GM18505 (cell line): ENCODE results near the gene TNS1.

Source experiments
- ATAC-seq: cut with Tn5 transposase; IDR thresholded peaks from one replicate; pipeline ENCODE4 v1.9.1; 2021; ENCODE audit not compliant: unreplicated experiment
- POLR2A ChIP-seq: IDR thresholded peaks from 4 replicates; pipeline ENCODE4 v1.6.1; 2011; ENCODE audit warnings: borderline replicate concordance; ENCODE audit not compliant: insufficient read depth, insufficient read length; ENCODE audit errors: extremely low read depth

The TNS1 gene

DNA sequence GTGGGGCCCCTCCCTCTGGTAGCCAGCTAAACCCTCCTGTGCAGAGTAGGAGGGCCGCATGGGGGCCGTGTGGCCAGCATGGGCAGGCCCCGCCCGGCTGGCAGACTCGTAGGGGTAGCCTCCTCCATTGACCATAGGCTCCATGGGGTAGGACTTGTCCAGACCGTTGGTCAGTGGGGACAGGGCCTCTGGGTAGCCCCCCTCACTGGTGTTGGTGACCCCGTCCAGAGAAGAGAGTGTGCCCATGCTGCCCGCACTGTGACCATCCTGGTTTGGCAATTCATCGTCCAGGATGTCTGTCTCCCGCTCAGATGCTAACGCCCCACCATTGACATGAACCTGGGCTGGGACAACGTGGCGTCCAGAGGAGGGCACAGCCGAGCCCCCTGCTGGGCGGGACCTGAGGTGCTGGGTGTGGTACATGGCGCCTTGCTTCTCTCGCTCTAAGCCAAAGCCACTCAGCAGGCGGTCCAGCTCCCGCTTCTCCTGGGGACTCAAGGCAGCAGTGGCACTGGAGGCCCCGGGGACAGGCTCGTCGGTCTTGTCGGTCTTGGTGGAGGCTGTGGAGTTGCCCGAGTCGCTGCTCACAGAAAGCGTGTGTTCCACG is 154.3 kb downstream of the TNS1 start:
- ATAC-seq = no peak
- no peak for TF ChIP-seq POLR2A

DNA sequence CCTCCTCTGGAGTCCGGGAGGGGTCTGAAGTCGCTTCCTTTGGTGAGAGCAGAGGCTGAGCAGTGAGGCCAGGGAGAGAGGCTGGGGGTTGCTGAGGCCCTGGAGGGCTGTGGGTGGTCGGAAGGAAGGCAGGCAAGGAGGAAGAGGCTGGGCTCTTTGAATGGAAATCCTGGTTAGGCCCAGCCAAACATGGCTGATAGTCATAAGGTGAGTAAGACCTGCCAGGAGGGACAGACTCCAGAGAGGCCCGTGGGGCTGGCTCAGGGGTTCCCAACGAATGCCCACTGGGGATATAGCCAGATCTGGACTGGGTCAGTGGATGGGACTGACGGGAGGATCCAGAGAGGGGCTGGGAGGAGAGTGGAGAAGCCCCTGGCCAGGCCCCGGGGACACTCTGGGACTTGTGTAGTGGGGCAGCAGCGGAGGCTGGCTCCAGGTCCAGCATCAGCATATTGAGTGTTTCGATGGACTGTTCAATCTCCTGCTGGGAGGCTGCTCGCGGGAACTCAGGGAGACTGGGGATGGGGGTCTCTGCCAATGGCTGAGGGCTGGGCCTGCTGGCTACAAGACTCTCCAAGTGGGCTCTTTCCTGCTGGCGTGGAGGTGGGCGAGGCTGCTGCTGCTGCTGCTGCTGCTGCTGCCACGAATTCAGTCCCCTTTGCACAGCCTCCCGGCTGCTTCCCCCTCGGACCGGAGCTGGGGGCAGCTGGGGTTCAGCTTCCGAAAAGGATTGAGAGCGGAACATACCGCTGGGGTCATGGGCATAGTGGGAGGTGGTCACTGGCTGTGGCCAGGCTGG is 155.0 kb downstream of the TNS1 start:
- ATAC-seq = no peak
- TF ChIP-seq POLR2A = no peak

DNA sequence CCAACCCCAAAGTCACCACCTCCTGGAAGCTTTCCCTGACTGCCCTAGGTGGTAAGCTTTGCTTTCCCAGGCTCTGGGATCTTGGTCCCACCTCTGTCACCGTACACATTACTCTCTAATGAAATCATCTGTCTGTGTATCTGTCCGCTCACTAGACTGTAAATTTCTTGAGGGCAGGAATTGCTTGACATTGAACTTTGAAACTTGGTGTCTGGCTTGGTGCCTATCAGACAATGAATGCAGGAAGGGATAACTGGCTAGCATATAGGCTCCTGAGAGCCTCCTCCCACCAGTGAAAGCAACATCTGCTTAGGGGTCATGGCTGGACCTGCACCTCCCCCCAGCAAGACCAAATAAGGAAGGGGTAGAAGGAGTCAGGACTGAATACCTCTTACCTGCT is 155.7 kb downstream of the TNS1 start:
- no peak for ATAC-seq
- no peak for TF ChIP-seq POLR2A

DNA sequence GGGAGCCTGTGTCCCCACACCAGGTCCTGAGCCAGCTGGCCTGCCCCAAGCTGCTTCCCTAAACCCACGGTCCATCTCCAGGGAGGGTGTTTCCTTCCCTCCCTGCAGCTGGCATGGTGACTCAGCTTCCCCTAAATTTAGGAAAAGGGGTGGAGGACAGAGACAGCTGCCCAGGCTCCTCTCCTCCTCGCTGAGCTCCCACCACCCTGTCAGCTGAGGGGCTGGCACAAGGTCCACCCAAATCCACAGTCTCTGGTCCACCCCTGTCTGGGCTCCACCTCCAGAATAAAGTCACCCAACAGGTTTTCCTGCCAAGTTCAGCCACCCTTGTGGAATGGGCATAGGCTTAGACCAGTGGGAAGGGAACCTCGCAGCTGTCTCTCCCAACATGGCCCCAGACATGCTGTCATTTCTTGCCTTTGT is 156.5 kb downstream of the TNS1 start:
- TF ChIP-seq POLR2A = no peak
- no peak for ATAC-seq

DNA sequence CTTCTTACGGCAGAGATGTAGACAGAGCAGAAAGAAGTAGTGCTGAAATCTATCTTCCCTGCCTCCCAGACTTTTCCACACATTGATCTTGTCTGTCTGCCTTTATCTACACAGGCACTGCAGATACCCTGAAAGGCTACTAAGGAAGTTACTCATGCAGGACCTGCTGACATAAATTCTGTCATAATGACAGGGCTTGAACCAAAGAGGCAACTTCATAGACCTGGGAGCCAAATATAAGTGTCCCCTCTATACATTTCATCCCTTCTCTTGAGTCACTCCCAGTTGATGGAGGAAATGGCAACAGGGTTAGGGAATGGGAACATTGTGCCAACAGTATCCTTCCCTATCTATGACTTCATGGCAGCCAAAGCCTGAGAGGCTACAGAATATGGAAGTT is 157.5 kb downstream of the TNS1 start:
- no peak for TF ChIP-seq POLR2A
- ATAC-seq = no peak

DNA sequence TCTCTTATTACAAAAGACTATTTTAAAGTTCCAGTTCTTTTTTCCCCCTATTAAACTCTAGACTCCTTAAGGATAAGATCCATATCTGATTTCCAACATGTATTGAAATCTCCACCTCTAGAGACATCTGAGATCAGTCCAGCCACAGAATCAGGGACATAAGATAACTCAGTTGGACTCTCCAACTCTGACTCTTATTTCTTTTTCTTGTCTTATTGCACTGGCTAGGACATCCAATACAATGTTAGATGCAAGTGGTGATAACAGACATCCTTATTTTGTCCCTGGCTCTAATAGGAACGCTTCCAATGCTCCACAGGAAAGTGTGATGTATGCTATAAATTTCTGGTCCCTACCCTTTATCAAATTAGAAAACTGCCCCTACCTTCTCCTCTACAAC is 158.1 kb downstream of the TNS1 start:
- TF ChIP-seq POLR2A = no peak
- no peak for ATAC-seq

DNA sequence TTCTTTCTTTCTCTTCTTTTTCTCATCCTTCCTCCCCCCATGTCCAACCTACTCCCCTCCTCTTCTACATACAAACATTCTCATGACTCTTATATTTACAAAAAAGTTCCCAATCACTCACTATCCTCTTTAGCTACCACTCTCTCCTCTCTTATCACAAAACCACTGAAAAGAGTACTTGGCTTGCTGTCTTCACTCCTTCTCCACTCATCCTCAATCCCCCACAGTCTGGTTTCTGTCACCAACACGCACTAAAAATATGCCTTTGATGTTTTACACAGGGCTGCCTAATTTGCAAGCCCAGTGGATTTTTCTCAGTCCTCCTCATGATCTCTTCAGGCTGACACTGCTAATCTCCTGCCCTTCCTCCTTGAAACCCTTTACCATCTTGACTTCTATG is 159.5 kb downstream of the TNS1 start:
- ATAC-seq = no peak
- TF ChIP-seq POLR2A = no peak

DNA sequence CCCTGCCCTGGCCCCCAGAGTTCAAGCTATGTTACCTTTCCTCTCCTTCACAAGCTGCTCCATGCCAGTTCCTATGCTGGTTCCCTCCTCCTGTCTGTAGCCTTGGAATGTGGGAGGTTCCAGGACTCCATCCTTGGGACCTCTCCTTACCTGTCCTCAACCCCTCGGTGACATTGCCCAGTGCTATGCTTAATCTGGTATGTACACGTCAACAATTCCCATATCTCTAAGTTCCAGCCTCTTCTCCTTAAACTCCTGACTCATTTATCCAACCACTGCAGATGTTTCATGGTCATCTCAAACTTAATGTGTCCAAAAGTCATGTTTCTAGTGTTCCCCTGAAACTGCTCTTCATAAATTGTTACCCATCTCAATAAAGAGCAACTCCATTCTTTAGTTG is 160.8 kb downstream of the TNS1 start:
- no peak for TF ChIP-seq POLR2A
- ATAC-seq = no peak

DNA sequence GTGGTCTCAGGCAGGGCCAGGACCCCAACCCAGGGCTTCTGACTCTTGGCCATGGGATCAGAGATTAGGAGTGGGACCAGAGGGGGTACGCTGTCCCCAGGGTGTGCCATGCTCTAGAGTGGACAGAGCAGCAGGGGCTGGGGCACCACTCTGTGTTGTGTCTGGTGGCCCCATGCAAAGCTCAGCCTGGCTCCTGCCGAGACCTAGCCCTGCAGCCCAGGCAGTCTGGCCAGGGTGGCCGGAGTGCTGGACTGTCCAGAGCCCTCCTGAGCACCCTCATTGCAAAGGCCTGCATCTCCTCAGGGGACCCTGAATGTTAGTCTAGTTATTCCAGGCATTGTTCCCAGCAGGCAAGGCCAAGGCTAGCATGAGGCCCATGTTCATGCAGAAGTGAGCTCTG is 162.3 kb downstream of the TNS1 start:
- ATAC-seq = no peak
- TF ChIP-seq POLR2A = no peak

DNA sequence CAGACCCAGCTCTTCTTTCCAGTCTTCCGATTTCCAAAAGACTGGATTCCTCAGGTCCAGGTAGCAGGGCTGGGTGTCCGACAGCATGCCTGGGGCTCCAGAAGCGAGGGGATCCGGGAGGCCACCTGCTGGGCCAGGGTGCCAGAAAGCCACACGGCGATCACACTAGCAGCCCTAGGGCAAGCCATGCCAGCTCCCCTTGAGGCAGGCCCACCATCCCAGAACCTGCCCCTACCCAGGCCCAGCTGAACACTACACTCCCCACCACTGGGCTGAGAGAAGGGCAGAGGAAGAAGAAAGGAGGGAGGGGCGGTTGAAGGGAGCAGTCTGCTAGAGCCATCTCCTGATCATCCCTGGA is 163.1 kb downstream of the TNS1 start:
- ATAC-seq = no peak
- no peak for TF ChIP-seq POLR2A

DNA sequence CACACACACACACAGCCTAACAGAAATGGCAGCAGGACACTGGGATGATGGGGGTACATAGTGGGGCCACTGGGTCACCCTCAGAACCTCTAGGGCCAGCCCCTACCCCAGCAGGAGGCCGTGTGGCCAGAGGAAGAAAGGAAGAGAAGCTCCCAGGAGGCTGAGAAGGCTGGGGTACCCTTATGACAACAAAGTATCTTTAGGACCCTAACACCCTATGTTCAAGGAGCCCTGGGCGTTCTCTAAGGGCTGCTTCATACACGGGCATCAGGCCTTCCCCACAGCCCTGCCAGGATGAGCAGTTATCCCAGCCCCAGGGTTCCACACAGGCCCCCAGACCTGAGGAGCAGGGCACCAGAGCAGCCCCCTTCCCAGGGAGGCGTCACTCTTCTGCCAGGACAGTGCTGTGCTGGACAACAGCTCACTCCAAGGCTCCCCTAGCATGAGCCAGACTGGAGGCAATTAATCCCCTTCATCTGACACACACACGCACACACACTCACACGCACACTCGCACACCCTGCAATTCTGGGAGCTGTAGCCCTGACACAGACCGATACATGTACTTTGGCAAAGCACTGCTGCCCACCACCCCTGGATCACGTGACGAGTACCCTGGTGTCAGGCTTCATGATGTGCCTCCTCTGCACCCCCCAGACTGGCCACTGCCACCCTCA is 163.6 kb downstream of the TNS1 start:
- no peak for ATAC-seq
- TF ChIP-seq POLR2A = no peak

DNA sequence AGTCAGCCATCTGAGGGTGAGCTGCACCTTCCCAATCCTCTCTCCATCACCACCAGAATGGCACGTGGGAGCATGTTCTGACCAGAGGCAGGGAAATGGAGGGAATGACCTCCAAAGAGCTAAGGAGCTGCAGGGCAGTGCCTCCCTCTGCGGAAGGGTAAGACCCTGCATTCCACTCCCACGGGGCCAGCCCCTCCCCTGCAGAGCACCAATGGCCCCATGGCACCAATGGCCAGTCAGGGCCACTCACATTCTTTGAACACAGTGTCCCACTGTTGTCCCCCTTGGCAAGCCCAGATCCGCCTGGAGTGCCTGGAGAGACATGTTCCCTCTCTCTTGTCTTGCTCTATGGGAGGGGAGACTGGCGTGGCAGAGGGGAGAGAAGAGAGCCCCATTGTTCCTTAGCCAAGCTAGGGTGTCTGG is 164.4 kb downstream of the TNS1 start:
- TF ChIP-seq POLR2A = no peak
- no peak for ATAC-seq

DNA sequence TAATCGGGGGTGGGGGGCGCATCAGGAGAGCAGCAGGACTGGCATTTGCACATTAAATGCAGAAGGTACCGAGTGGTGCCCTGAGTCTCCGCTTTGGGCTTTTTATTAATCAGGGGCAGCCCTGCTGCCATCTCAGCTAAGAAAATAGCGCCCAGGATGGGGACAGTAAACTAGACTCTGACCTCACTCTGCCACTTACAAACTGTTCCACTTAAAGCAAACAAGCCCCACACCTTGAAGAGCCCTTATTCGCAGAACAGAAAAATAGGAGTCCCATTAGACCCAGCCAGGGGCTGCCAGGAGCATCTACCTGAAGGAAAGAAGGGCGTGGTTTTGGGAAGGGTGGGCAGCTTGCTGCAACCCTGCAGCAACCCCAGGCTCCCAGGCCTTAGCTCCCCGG is 165.3 kb downstream of the TNS1 start:
- no peak for ATAC-seq
- no peak for TF ChIP-seq POLR2A
